Femur (tissue), 1 donor: Measurements from ENCODE around the gene KIRREL3.

Source experiments
- DNase-seq: peaks from one replicate; pipeline ENCODE4 v3.0.0-alpha.2; 2017

KIRREL3 gene

GRCh38 chr11:126624506-126624905, 376.1 kb downstream of the KIRREL3 start:
- DNase-seq, result no peak

- DNase-seq, result no peak
Observed at GRCh38 chr11:126619516-126619915, 381.1 kb downstream of the KIRREL3 start.

- no peak for DNase-seq
Observed at GRCh38 chr11:126615845-126616244, 384.7 kb downstream of the KIRREL3 start.

GRCh38 chr11:126613272-126613671, 387.3 kb downstream of the KIRREL3 start:
- no peak for DNase-seq

- no peak for DNase-seq
Observed at GRCh38 chr11:126612671-126613070, 387.9 kb downstream of the KIRREL3 start.

- DNase-seq, result no peak
Observed at GRCh38 chr11:126611438-126611837, 389.1 kb downstream of the KIRREL3 start.

- DNase-seq, result no peak
Observed at GRCh38 chr11:126608658-126609057, 391.9 kb downstream of the KIRREL3 start.

- no peak for DNase-seq
Observed at GRCh38 chr11:126607776-126608541, 392.6 kb downstream of the KIRREL3 start.

- DNase-seq, result peak; percentile 75
Observed at GRCh38 chr11:126607374-126607773, 393.2 kb downstream of the KIRREL3 start.

GRCh38 chr11:126606484-126606883, 394.1 kb downstream of the KIRREL3 start:
- DNase-seq, result no peak

GRCh38 chr11:126604461-126604860, 396.1 kb downstream of the KIRREL3 start:
- no peak for DNase-seq

GRCh38 chr11:126603486-126603885, 397.1 kb downstream of the KIRREL3 start:
- DNase-seq, result no peak

- no peak for DNase-seq
Observed at GRCh38 chr11:126602993-126603392, 397.6 kb downstream of the KIRREL3 start.

- no peak for DNase-seq
Observed at GRCh38 chr11:126602349-126602940, 398.1 kb downstream of the KIRREL3 start.

GRCh38 chr11:126601550-126602215, 398.9 kb downstream of the KIRREL3 start:
- DNase-seq, result no peak

GRCh38 chr11:126601136-126601535, 399.4 kb downstream of the KIRREL3 start:
- DNase-seq, result no peak

- DNase-seq, result no peak
Observed at GRCh38 chr11:126599217-126599897, 401.2 kb downstream of the KIRREL3 start.

- no peak for DNase-seq
Observed at GRCh38 chr11:126598344-126599216, 402.0 kb downstream of the KIRREL3 start.

- DNase-seq, result no peak
Observed at GRCh38 chr11:126597041-126597440, 403.5 kb downstream of the KIRREL3 start.

GRCh38 chr11:126596474-126596873, 404.1 kb downstream of the KIRREL3 start:
- DNase-seq, result no peak

- no peak for DNase-seq
Observed at GRCh38 chr11:126595560-126595959, 405.0 kb downstream of the KIRREL3 start.

- no peak for DNase-seq
Observed at GRCh38 chr11:126594921-126595367, 405.6 kb downstream of the KIRREL3 start.
